ENCODE results near the gene PDE9A.

Gene PDE9A

DNA sequence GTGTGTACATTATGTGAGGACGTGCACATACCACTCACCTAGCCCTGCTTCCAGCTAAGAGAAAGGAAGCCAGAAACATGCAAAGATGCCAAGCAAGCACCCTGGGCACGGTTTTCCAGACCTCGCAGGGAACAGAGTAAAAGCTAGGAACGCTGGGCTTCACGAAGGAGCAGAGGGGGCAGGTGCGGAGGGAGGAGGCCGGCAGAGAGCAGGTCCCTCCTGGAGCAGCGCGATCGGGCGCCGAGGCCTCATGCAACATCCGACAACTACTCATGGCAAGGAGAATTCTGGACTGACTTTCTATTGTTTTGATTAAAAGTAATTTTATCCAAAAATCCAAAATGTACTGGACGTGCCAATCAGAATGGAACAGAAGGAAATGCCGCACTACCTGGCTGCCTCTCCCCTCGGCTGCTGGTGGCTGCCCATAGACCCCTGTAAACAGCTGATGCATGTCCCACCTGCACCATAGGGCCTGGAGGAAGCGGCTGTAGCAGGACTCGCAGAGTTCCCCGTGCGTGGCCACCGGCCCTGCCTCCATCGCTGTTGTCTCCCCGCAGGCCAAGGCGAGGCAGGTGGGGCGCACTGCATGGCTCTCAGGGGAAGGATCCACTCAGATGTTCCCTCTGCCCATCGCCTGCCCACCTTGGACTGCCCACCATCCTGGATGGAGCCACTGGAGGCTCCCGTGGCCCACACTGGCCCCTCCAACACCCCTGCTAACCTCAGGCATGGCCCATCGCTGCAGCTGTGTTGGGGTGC is 132.4 kb downstream of the PDE9A start:
- TF ChIP-seq TARDBP (IDR thresholded peaks at IDR 0.05) (no peak), ELF4 (IDR thresholded peaks at IDR 0.05) (no peak), LEF1 (IDR thresholded peaks at IDR 0.05; ENCODE audit: borderline replicate concordance) (no peak), SP1 (IDR thresholded peaks at IDR 0.05) (no peak), CTBP1 (IDR thresholded peaks at IDR 0.05; ENCODE audit: borderline replicate concordance) (no peak), ZNF384 (IDR thresholded peaks at IDR 0.05) (no peak), L3MBTL2 (conservative IDR thresholded peaks at IDR 0.05) (no peak), FOXK2 (IDR thresholded peaks at IDR 0.05) (no peak), SUZ12 (IDR thresholded peaks at IDR 0.05) (no peak), ARNT (IDR thresholded peaks at IDR 0.05) (no peak), FOXA1 (IDR thresholded peaks at IDR 0.05) (no peak), HDGF (IDR thresholded peaks at IDR 0.05; ENCODE audit: borderline replicate concordance) (no peak), NFRKB (IDR thresholded peaks at IDR 0.05) (no peak), FOXM1 (IDR thresholded peaks at IDR 0.05; ENCODE audit: borderline replicate concordance) (no peak), BHLHE40 (IDR thresholded peaks at IDR 0.05; ENCODE audit: borderline replicate concordance) (no peak)
- TF ChIP-seq, protein P1, sequence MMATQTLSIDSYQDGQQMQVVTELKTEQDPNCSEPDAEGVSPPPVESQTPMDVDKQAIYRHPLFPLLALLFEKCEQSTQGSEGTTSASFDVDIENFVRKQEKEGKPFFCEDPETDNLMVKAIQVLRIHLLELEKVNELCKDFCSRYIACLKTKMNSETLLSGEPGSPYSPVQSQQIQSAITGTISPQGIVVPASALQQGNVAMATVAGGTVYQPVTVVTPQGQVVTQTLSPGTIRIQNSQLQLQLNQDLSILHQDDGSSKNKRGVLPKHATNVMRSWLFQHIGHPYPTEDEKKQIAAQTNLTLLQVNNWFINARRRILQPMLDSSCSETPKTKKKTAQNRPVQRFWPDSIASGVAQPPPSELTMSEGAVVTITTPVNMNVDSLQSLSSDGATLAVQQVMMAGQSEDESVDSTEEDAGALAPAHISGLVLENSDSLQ (IDR thresholded peaks at IDR 0.05) = no peak
- DNase-seq (ENCODE audit: extremely low spot score) = no peak
- ChIA-PET POLR2A (no interaction called here), CTCF (no interaction called here)

DNA sequence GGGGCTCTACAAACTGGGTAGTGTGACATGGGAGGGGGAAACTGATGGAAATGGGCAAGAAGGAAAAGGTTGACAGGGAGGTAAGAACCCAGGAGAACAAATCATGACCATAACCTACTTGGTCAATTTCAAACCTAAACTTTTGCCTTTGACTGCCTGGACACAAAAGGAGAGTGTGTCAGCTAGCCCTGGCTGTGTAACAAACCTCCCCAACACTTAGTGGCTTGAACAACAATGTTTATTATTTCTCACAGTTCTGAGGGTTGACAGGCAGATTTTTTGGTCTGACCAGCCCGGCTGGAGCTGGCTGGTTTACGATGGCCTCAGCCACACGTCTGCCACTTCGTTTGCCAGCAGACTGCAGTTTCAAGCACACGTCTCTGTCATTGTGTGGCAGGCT is 133.5 kb downstream of the PDE9A start:
- DNase-seq (ENCODE audit: extremely low spot score) = no peak
- ChIA-PET CTCF (no interaction called here), POLR2A (no interaction called here)
- TF ChIP-seq BHLHE40 (IDR thresholded peaks at IDR 0.05; ENCODE audit: borderline replicate concordance) (no peak), HDGF (IDR thresholded peaks at IDR 0.05; ENCODE audit: borderline replicate concordance) (no peak), SUZ12 (IDR thresholded peaks at IDR 0.05) (no peak)

DNA sequence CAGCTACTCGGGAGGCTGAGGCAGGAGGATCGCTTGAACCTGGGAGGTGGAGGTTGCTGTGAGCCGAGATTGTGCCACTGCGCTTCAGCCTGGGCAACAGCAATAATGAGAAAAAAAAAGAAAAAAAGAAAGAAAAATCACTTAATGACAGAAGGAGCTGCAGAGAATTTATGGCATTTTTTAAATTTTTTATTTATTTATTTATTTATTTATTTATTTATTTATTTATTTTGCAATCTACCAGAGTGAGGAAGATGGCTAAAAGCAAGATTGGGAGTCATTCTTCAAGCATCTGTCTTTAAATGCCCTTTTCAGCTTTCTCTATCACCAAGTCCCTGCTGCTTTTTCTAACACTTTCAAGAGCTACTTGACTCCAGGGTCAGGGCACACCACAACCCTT is 134.2 kb downstream of the PDE9A start:
- CTCF ChIA-PET = no interaction called here

DNA sequence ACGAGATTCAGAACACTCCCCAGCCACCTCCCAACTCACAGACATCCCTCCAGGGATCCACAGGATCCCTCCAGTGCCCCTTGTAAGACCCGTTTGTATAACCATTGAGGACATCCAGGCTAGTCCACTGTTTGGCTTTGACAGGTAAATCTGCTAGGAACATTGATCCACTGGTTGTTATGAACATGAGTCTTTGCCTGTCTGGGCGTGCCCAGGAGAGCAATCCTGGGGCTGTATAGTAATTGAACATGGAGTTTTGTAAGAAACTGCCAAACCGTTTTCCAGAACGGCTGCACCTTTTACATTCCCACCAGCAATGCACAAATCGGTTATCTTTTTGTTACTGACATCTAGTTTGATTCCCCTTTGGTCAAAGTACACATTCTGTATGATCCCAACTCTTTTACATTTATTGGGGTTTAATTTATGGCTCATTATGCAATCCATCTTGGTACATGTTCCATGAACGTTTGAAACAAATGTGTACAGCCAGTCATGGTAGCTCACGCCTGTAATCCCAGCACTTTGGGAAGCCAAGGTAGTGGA is 137.2 kb downstream of the PDE9A start:
- no peak for DNase-seq (ENCODE audit: extremely low spot score)
- ChIA-PET POLR2A (no interaction called here), CTCF (no interaction called here)
- TF ChIP-seq ZNF384 (IDR thresholded peaks at IDR 0.05) = no peak
- TF ChIP-seq NFRKB (IDR thresholded peaks at IDR 0.05) = no peak
- TF ChIP-seq FOXK2 (IDR thresholded peaks at IDR 0.05) = no peak
- no peak for TF ChIP-seq FOXM1 (IDR thresholded peaks at IDR 0.05; ENCODE audit: borderline replicate concordance)
- TF ChIP-seq ELF4 (IDR thresholded peaks at IDR 0.05) = no peak
- no peak for TF ChIP-seq FOXA1 (IDR thresholded peaks at IDR 0.05)
- no peak for TF ChIP-seq TARDBP (IDR thresholded peaks at IDR 0.05)
- TF ChIP-seq BHLHE40 (IDR thresholded peaks at IDR 0.05; ENCODE audit: borderline replicate concordance) = no peak
- no peak for TF ChIP-seq SP1 (IDR thresholded peaks at IDR 0.05)
- TF ChIP-seq LEF1 (IDR thresholded peaks at IDR 0.05; ENCODE audit: borderline replicate concordance) = no peak
- no peak for TF ChIP-seq ARNT (IDR thresholded peaks at IDR 0.05)
- TF ChIP-seq L3MBTL2 (conservative IDR thresholded peaks at IDR 0.05) = no peak
- TF ChIP-seq CTBP1 (IDR thresholded peaks at IDR 0.05; ENCODE audit: borderline replicate concordance) = no peak
- TF ChIP-seq, protein P1 (IDR thresholded peaks at IDR 0.05) = no peak
- no peak for TF ChIP-seq SUZ12 (IDR thresholded peaks at IDR 0.05)
- no peak for TF ChIP-seq HDGF (IDR thresholded peaks at IDR 0.05; ENCODE audit: borderline replicate concordance)

More for the DNA sequence above, 134.2 kb downstream of the PDE9A start:
- POLR2A ChIA-PET = no interaction called here
- TF ChIP-seq LEF1 (IDR thresholded peaks at IDR 0.05; ENCODE audit: borderline replicate concordance) (no peak), ARNT (IDR thresholded peaks at IDR 0.05) (no peak), BHLHE40 (IDR thresholded peaks at IDR 0.05; ENCODE audit: borderline replicate concordance) (no peak)
- TF ChIP-seq, protein P1 (IDR thresholded peaks at IDR 0.05) = no peak
- no peak for DNase-seq (ENCODE audit: extremely low spot score)

DNA sequence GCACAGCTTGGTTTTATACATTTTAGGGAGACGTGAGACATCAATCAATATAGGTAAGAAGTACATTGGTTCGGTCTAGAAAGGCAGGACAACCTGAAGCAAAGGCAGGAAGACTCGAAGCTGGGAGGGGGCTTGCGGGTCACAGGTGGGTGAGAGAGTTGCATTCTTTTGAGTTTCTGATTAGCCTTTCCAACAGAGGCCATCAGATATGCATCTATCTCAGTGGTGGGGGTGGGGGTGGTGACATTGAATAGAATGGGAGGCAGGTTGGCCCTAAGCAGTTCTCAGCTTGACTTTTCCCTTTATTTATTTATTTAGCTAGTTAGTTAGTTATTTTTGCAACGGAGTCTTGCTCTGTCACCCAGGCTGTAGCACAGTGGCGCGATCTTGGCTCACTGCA is 140.4 kb downstream of the PDE9A start:
- CTCF ChIA-PET = no interaction called here
- POLR2A ChIA-PET = no interaction called here
- TF ChIP-seq TARDBP (IDR thresholded peaks at IDR 0.05) = no peak
- no peak for TF ChIP-seq ARNT (IDR thresholded peaks at IDR 0.05)
- no peak for TF ChIP-seq SP1 (IDR thresholded peaks at IDR 0.05)
- TF ChIP-seq LEF1 (IDR thresholded peaks at IDR 0.05; ENCODE audit: borderline replicate concordance) = no peak
- no peak for TF ChIP-seq ELF4 (IDR thresholded peaks at IDR 0.05)
- no peak for TF ChIP-seq FOXM1 (IDR thresholded peaks at IDR 0.05; ENCODE audit: borderline replicate concordance)
- no peak for TF ChIP-seq NFRKB (IDR thresholded peaks at IDR 0.05)
- no peak for TF ChIP-seq ZNF384 (IDR thresholded peaks at IDR 0.05)
- no peak for TF ChIP-seq HDGF (IDR thresholded peaks at IDR 0.05; ENCODE audit: borderline replicate concordance)
- no peak for TF ChIP-seq L3MBTL2 (conservative IDR thresholded peaks at IDR 0.05)
- TF ChIP-seq BHLHE40 (IDR thresholded peaks at IDR 0.05; ENCODE audit: borderline replicate concordance) = no peak
- no peak for DNase-seq (ENCODE audit: extremely low spot score)

DNA sequence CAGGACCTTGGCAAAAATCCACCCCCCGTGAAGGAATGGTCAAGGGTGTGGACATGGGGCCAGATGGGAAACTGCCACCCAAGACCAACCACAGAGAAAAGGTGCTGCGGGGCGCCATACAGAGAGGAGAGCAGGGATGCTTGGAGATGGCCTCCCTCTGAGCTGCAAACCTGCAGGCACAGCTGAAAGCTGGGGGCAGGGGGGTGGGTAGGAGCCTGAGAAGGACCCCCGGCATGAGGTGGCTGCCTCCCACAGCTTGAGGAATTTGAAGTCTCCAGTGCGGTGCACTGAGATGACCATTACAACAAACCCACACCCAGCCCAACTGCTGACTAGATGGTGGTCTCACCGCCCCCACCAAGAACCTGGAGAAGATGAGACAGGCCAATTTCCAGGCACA is 141.1 kb downstream of the PDE9A start:
- ChIA-PET POLR2A (no interaction called here), CTCF (no interaction called here)

More for the DNA sequence above, 141.1 kb downstream of the PDE9A start:
- DNase-seq (ENCODE audit: extremely low spot score) = no peak
- TF ChIP-seq ZNF384 (IDR thresholded peaks at IDR 0.05) = no peak
- TF ChIP-seq SP1 (IDR thresholded peaks at IDR 0.05) = no peak
- no peak for TF ChIP-seq ELF4 (IDR thresholded peaks at IDR 0.05)
- no peak for TF ChIP-seq FOXK2 (IDR thresholded peaks at IDR 0.05)
- TF ChIP-seq L3MBTL2 (conservative IDR thresholded peaks at IDR 0.05) = no peak
- no peak for TF ChIP-seq NFRKB (IDR thresholded peaks at IDR 0.05)
- TF ChIP-seq CTBP1 (IDR thresholded peaks at IDR 0.05; ENCODE audit: borderline replicate concordance) = no peak
- TF ChIP-seq HDGF (IDR thresholded peaks at IDR 0.05; ENCODE audit: borderline replicate concordance) = no peak
- TF ChIP-seq BHLHE40 (IDR thresholded peaks at IDR 0.05; ENCODE audit: borderline replicate concordance) = no peak
- TF ChIP-seq FOXM1 (IDR thresholded peaks at IDR 0.05; ENCODE audit: borderline replicate concordance) = no peak
- no peak for TF ChIP-seq SUZ12 (IDR thresholded peaks at IDR 0.05)
- no peak for TF ChIP-seq FOXA1 (IDR thresholded peaks at IDR 0.05)
- TF ChIP-seq ARNT (IDR thresholded peaks at IDR 0.05) = no peak
- no peak for TF ChIP-seq LEF1 (IDR thresholded peaks at IDR 0.05; ENCODE audit: borderline replicate concordance)
- TF ChIP-seq TARDBP (IDR thresholded peaks at IDR 0.05) = no peak
- TF ChIP-seq, protein P1 (IDR thresholded peaks at IDR 0.05) = no peak
